Effector memory CD4-positive, alpha-beta T cell (primary cell): Measurements from ENCODE around the gene ORMDL3.
A peak's percentile ranks its signal among the peaks of the same experiment; 100 is the strongest.

Experiments used
- DNase-seq, 3 donors: peaks; one replicate each; pipeline ENCODE4 v3.0.0-alpha.2; 2020
- H3K27ac ChIP-seq: 2 replicates; pipeline ENCODE4 v1.7.0; 2013; ENCODE audit warnings: mild to moderate bottlenecking, low read length, moderate library complexity; ENCODE audit not compliant: insufficient read depth, poor library complexity, severe bottlenecking
- H3K27me3 ChIP-seq: replicated peaks from 2 replicates; pipeline ENCODE4 v1.7.0; 2013; ENCODE audit warnings: mild to moderate bottlenecking, low read length; ENCODE audit not compliant: insufficient read depth, control insufficient read depth, poor library complexity, severe bottlenecking
- H3K36me3 ChIP-seq: 2 replicates; pipeline ENCODE4 v1.7.0; 2013; ENCODE audit warnings: mild to moderate bottlenecking, low read length, moderate library complexity; ENCODE audit not compliant: control insufficient read depth, insufficient read depth
- H3K4me1 ChIP-seq: 2 replicates; pipeline ENCODE4 v1.7.0; 2013; ENCODE audit warnings: low read length, mild to moderate bottlenecking; ENCODE audit not compliant: control insufficient read depth, insufficient read depth, poor library complexity, severe bottlenecking
- H3K4me3 ChIP-seq: 2 replicates; pipeline ENCODE4 v1.7.0; 2013; ENCODE audit warnings: low read length, low read depth, mild to moderate bottlenecking; ENCODE audit not compliant: insufficient read depth, poor library complexity, severe bottlenecking
- H3K9me3 ChIP-seq: 2 replicates; pipeline ENCODE4 v1.7.0; 2013; ENCODE audit warnings: mild to moderate bottlenecking, low read length, moderate library complexity; ENCODE audit not compliant: control insufficient read depth
- total RNA-seq, 3 donors: gene quantifications; one replicate each; lab custom pipeline; 2026; lab: John Stamatoyannopoulos, UW

ORMDL3 gene
- total RNA-seq = 76.5 to 145 (median 107) reads per million in 3 donors

GRCh38 chr17:39927101-39927928 is at the start of gene ORMDL3, which contains the start of gene LRRC3C:
Gene ORMDL3, minus strand, starts transcription at chr17:39927601. Its CDS starts 3,398 bp downstream, at chr17:39924203.
Gene LRRC3C, plus strand, starts transcription at chr17:39927732. Its CDS starts 13,792 bp downstream, at chr17:39941524.
- Histone ChIP-seq H3K36me3 (peaks cover 19% of the 10 kb centered on the region), H3K4me1 (peaks cover 28% of the 10 kb centered on the region), H3K27me3 (no peaks in the 10 kb centered on the region), H3K9me3 (no peaks in the 10 kb centered on the region), H3K4me3 (peak within 1 kb of the TSS; percentile 91), H3K27ac (peak within 1 kb of the TSS; percentile 86)
- peak; percentile 75 to 85 (median 81) for DNase-seq

- DNase-seq = no peak
- Histone ChIP-seq H3K27me3 (no peaks in the 10 kb centered on the region), H3K36me3 (no peaks in the 10 kb centered on the region), H3K9me3 (no peaks in the 10 kb centered on the region), H3K4me1 (peaks cover 8% of the 10 kb centered on the region), H3K4me3 (no peak overlapping the region), H3K27ac (no peak overlapping the region)
These were observed 48.4 kb upstream of the ORMDL3 start for GRCh38 chr17:39975801-39976200.

- no peak for DNase-seq
- Histone ChIP-seq H3K27me3 (no peaks in the 10 kb centered on the region), H3K36me3 (no peaks in the 10 kb centered on the region), H3K4me3 (no peak overlapping the region), H3K9me3 (no peaks in the 10 kb centered on the region), H3K27ac (no peak overlapping the region), H3K4me1 (peaks cover under 1% of the 10 kb centered on the region)
These were observed 47.0 kb upstream of the ORMDL3 start for GRCh38 chr17:39974433-39974832.

GRCh38 chr17:39973496-39973895 is 46.1 kb upstream of the ORMDL3 start:
- Histone ChIP-seq H3K4me3 (no peak overlapping the region), H3K4me1 (no peaks in the 10 kb centered on the region), H3K27me3 (no peaks in the 10 kb centered on the region), H3K27ac (no peak overlapping the region), H3K9me3 (no peaks in the 10 kb centered on the region), H3K36me3 (no peaks in the 10 kb centered on the region)
- DNase-seq = no peak

- no peaks in the 10 kb centered on the region for H3K4me1 ChIP-seq
- no peaks in the 10 kb centered on the region for H3K9me3 ChIP-seq
- no peaks in the 10 kb centered on the region for H3K27me3 ChIP-seq
- no peak overlapping the region for H3K27ac ChIP-seq
- H3K4me3 ChIP-seq = no peak overlapping the region
- H3K36me3 ChIP-seq = no peaks in the 10 kb centered on the region
- DNase-seq = no peak
These were observed 44.9 kb upstream of the ORMDL3 start for GRCh38 chr17:39972271-39972670.

GRCh38 chr17:39971076-39971603 is 43.7 kb upstream of the ORMDL3 start:
- Histone ChIP-seq H3K9me3 (no peaks in the 10 kb centered on the region), H3K27ac (no peak overlapping the region), H3K27me3 (no peaks in the 10 kb centered on the region), H3K4me1 (no peaks in the 10 kb centered on the region), H3K4me3 (no peak overlapping the region), H3K36me3 (no peaks in the 10 kb centered on the region)
- DNase-seq = no peak

- H3K4me1 ChIP-seq = no peaks in the 10 kb centered on the region
These were observed 42.8 kb upstream of the ORMDL3 start for GRCh38 chr17:39970157-39970692.

GRCh38 chr17:39969375-39969774 is 42.0 kb upstream of the ORMDL3 start:
- H3K4me1 ChIP-seq = no peaks in the 10 kb centered on the region

More at GRCh38 chr17:39970157-39970692, 42.8 kb upstream of the ORMDL3 start:
- Histone ChIP-seq H3K36me3 (no peaks in the 10 kb centered on the region), H3K27me3 (no peaks in the 10 kb centered on the region), H3K4me3 (no peak overlapping the region), H3K9me3 (no peaks in the 10 kb centered on the region), H3K27ac (no peak overlapping the region)
- DNase-seq = no peak

GRCh38 chr17:39968761-39969160 is 41.4 kb upstream of the ORMDL3 start:
- Histone ChIP-seq H3K27ac (no peak overlapping the region), H3K36me3 (no peaks in the 10 kb centered on the region), H3K27me3 (no peaks in the 10 kb centered on the region), H3K4me3 (no peak overlapping the region), H3K9me3 (no peaks in the 10 kb centered on the region), H3K4me1 (no peaks in the 10 kb centered on the region)
- DNase-seq = no peak

More at GRCh38 chr17:39969375-39969774, 42.0 kb upstream of the ORMDL3 start:
- H3K36me3 ChIP-seq = no peaks in the 10 kb centered on the region
- no peaks in the 10 kb centered on the region for H3K27me3 ChIP-seq
- H3K27ac ChIP-seq = no peak overlapping the region
- no peak for DNase-seq
- H3K9me3 ChIP-seq = no peaks in the 10 kb centered on the region
- no peak overlapping the region for H3K4me3 ChIP-seq

GRCh38 chr17:39966771-39967170 is 39.4 kb upstream of the ORMDL3 start:
- DNase-seq = no peak
- Histone ChIP-seq H3K4me3 (no peak overlapping the region), H3K27me3 (no peaks in the 10 kb centered on the region), H3K9me3 (no peaks in the 10 kb centered on the region), H3K36me3 (no peaks in the 10 kb centered on the region), H3K4me1 (peaks cover 13% of the 10 kb centered on the region), H3K27ac (no peak overlapping the region)
